HG03060 (cell line): ENCODE measurements around the gene ADIPOR2.

ENCODE experiments used
- ATAC-seq: cut with Tn5 transposase; IDR thresholded peaks from one replicate; pipeline ENCODE4 v1.9.1; 2021; ENCODE audit warnings: low read depth, moderate number of reproducible peaks; ENCODE audit not compliant: unreplicated experiment

Gene ADIPOR2

GRCh38 chr12:1826401-1826800 is 135.5 kb downstream of the ADIPOR2 start:
- ATAC-seq: no peak

- ATAC-seq: no peak
Observed at GRCh38 chr12:1826867-1827705, 136.2 kb downstream of the ADIPOR2 start.

GRCh38 chr12:1827826-1828805 is 137.2 kb downstream of the ADIPOR2 start:
- no peak for ATAC-seq

GRCh38 chr12:1828856-1829255 is 138.0 kb downstream of the ADIPOR2 start:
- no peak for ATAC-seq

GRCh38 chr12:1829306-1829900 is 138.5 kb downstream of the ADIPOR2 start:
- no peak for ATAC-seq

GRCh38 chr12:1830401-1830845 is 139.6 kb downstream of the ADIPOR2 start:
- ATAC-seq: no peak

- no peak for ATAC-seq
Observed at GRCh38 chr12:1830981-1831963, 140.4 kb downstream of the ADIPOR2 start.

- no peak for ATAC-seq
Observed at GRCh38 chr12:1832801-1833595, 142.1 kb downstream of the ADIPOR2 start.

GRCh38 chr12:1833596-1834028 is 142.7 kb downstream of the ADIPOR2 start:
- ATAC-seq: no peak

- ATAC-seq: no peak
Observed at GRCh38 chr12:1834186-1834925, 143.5 kb downstream of the ADIPOR2 start.

GRCh38 chr12:1835211-1836131 is 144.6 kb downstream of the ADIPOR2 start:
- ATAC-seq: no peak

- ATAC-seq: no peak
Observed at GRCh38 chr12:1836241-1836803, 145.5 kb downstream of the ADIPOR2 start.

- ATAC-seq: no peak
Observed at GRCh38 chr12:1836854-1837421, 146.1 kb downstream of the ADIPOR2 start.

GRCh38 chr12:1837541-1838204 is 146.8 kb downstream of the ADIPOR2 start:
- ATAC-seq: no peak
